Mesendoderm (in vitro differentiated cells): ENCODE data around the gene CCBE1.

ENCODE experiments used
- DNase-seq: peaks from one replicate; pipeline ENCODE4 v3.0.0; 2013
- H2AK5ac ChIP-seq: 2 replicates; pipeline ENCODE4 v1.6.1; 2013; ENCODE audit warnings: low read length, inconsistent platforms
- H2BK120ac ChIP-seq: 2 replicates; pipeline ENCODE4 v1.6.1; 2013; ENCODE audit warnings: low read depth, mild to moderate bottlenecking, low read length, moderate library complexity, mixed read lengths
- H2BK15ac ChIP-seq: replicated peaks from 2 replicates; pipeline ENCODE4 v1.6.1; 2013; ENCODE audit warnings: low read depth, mild to moderate bottlenecking, moderate library complexity
- H2BK5ac ChIP-seq: 2 replicates; pipeline ENCODE4 v1.6.1; 2013; ENCODE audit warnings: low read length, inconsistent platforms
- H3K18ac ChIP-seq: 2 replicates; pipeline ENCODE4 v1.6.1; 2013; ENCODE audit warnings: mild to moderate bottlenecking, low read length, mixed read lengths
- H3K23ac ChIP-seq: one replicate; pipeline ENCODE4 v1.6.1; 2013; ENCODE audit warnings: low read length
- H3K27ac ChIP-seq: 2 replicates; pipeline ENCODE4 v1.5.1; 2013; ENCODE audit warnings: low read depth, mild to moderate bottlenecking, inconsistent platforms, low read length, moderate library complexity
- H3K27me3 ChIP-seq: 2 replicates; pipeline ENCODE4 v1.6.1; 2013; ENCODE audit warnings: low read length, control low read depth, mild to moderate bottlenecking, inconsistent platforms; ENCODE audit not compliant: insufficient read depth, poor library complexity
- H3K36me3 ChIP-seq: 2 replicates; pipeline ENCODE4 v1.6.1; 2013; ENCODE audit warnings: low read length, inconsistent platforms; ENCODE audit not compliant: control insufficient read depth, insufficient read depth
- H3K4ac ChIP-seq: one replicate; pipeline ENCODE4 v1.6.1; 2013; ENCODE audit warnings: low read depth, mild to moderate bottlenecking, low read length, moderate library complexity
- H3K4me1 ChIP-seq: 2 replicates; pipeline ENCODE4 v1.6.1; 2013; ENCODE audit warnings: low read depth, low read length, inconsistent platforms; ENCODE audit not compliant: control insufficient read depth
- H3K4me2 ChIP-seq: 2 replicates; pipeline ENCODE4 v1.6.1; 2013; ENCODE audit warnings: low read length
- H3K4me3 ChIP-seq: 2 replicates; pipeline ENCODE4 v1.5.1; 2013; ENCODE audit warnings: mild to moderate bottlenecking, low read length
- H3K56ac ChIP-seq: one replicate; pipeline ENCODE4 v1.6.1; 2013; ENCODE audit warnings: low read length
- H3K79me1 ChIP-seq: 2 replicates; pipeline ENCODE4 v1.6.1; 2013; ENCODE audit warnings: low read length, inconsistent platforms
- H3K79me2 ChIP-seq: 2 replicates; pipeline ENCODE4 v1.6.1; 2013; ENCODE audit warnings: mild to moderate bottlenecking, low read length; ENCODE audit not compliant: control insufficient read depth, insufficient read depth
- H3K9ac ChIP-seq: 2 replicates; pipeline ENCODE4 v1.6.1; 2013; ENCODE audit warnings: low read length, inconsistent platforms
- H4K5ac ChIP-seq: one replicate; pipeline ENCODE4 v1.6.1; 2013; ENCODE audit warnings: low read length
- H4K8ac ChIP-seq: one replicate; pipeline ENCODE4 v1.6.1; 2013; ENCODE audit warnings: low read depth, mild to moderate bottlenecking, control low read depth, low read length, moderate library complexity
- WGBS: extraction: QIAGEN DNeasy Blood & Tissue Kit; methylation state at CpG from one replicate; pipeline ENCODE4 v1.1.7; 2013; ENCODE audit warnings: low lambda C conversion rate, missing lambda C conversion rate; ENCODE audit not compliant: insufficient coverage; ENCODE audit errors: extremely low coverage; 5-methylcytosine and 5-hydroxymethylcytosine counted together

The CCBE1 gene

GRCh38 chr18:59628995-59629394, 68.2 kb downstream of the CCBE1 start:
- Histone ChIP-seq H2AK5ac (no peak overlapping the region), H4K5ac (no peak overlapping the region), H3K79me2 (no peaks in the 10 kb centered on the region), H3K4ac (no peak overlapping the region), H3K4me3 (no peak overlapping the region), H2BK5ac (no peak overlapping the region), H4K8ac (no peak overlapping the region), H3K79me1 (no peaks in the 10 kb centered on the region), H3K36me3 (no peaks in the 10 kb centered on the region), H2BK120ac (no peak overlapping the region), H3K56ac (no peak overlapping the region), H3K4me1 (no peaks in the 10 kb centered on the region), H3K18ac (no peak overlapping the region), H2BK15ac (no peak overlapping the region), H3K27me3 (no peaks in the 10 kb centered on the region), H3K23ac (no peak overlapping the region), H3K9ac (no peak overlapping the region), H3K27ac (no peak overlapping the region), H3K4me2 (no peak overlapping the region)
- WGBS = no CpG with 5 or more reads among the region's 1 CpG
- no peak for DNase-seq

- Histone ChIP-seq H3K18ac (no peak overlapping the region), H3K4me2 (no peak overlapping the region), H4K5ac (no peak overlapping the region), H3K9ac (no peak overlapping the region), H3K79me1 (no peaks in the 10 kb centered on the region), H3K79me2 (no peaks in the 10 kb centered on the region), H2BK15ac (no peak overlapping the region), H2BK120ac (no peak overlapping the region), H4K8ac (no peak overlapping the region), H3K56ac (no peak overlapping the region), H2AK5ac (no peak overlapping the region), H3K4ac (no peak overlapping the region), H3K27me3 (no peaks in the 10 kb centered on the region), H2BK5ac (no peak overlapping the region), H3K36me3 (no peaks in the 10 kb centered on the region), H3K23ac (no peak overlapping the region), H3K27ac (no peak overlapping the region), H3K4me1 (no peaks in the 10 kb centered on the region), H3K4me3 (no peak overlapping the region)
- WGBS = no CpG with 5 or more reads among the region's 5 CpGs
- DNase-seq = no peak
Measured at GRCh38 chr18:59627414-59627813, 69.8 kb downstream of the CCBE1 start.

GRCh38 chr18:59624369-59624765, 72.9 kb downstream of the CCBE1 start:
- Histone ChIP-seq H3K56ac (no peak overlapping the region), H3K27me3 (no peaks in the 10 kb centered on the region), H3K36me3 (no peaks in the 10 kb centered on the region), H3K4ac (no peak overlapping the region), H3K23ac (no peak overlapping the region), H4K8ac (no peak overlapping the region), H2AK5ac (no peak overlapping the region), H3K4me1 (no peaks in the 10 kb centered on the region), H3K9ac (no peak overlapping the region), H3K4me3 (no peak overlapping the region), H4K5ac (no peak overlapping the region), H3K18ac (no peak overlapping the region), H2BK5ac (no peak overlapping the region), H2BK15ac (no peak overlapping the region), H3K79me2 (no peaks in the 10 kb centered on the region), H2BK120ac (no peak overlapping the region), H3K4me2 (no peak overlapping the region), H3K79me1 (no peaks in the 10 kb centered on the region), H3K27ac (no peak overlapping the region)
- no peak for DNase-seq
- WGBS = no CpG with 5 or more reads among the region's 2 CpGs

GRCh38 chr18:59623456-59624368, 73.5 kb downstream of the CCBE1 start:
- H4K8ac ChIP-seq = no peak overlapping the region
- DNase-seq = no peak
- H3K23ac ChIP-seq = no peak overlapping the region
- H3K79me2 ChIP-seq = no peaks in the 10 kb centered on the region
- H2BK120ac ChIP-seq = no peak overlapping the region
- H3K4ac ChIP-seq = no peak overlapping the region
- no peaks in the 10 kb centered on the region for H3K4me1 ChIP-seq
- H3K4me3 ChIP-seq = no peak overlapping the region
- no peak overlapping the region for H4K5ac ChIP-seq
- H2BK15ac ChIP-seq = no peak overlapping the region
- no peak overlapping the region for H2AK5ac ChIP-seq
- WGBS = no CpG with 5 or more reads among the region's 10 CpGs
- no peak overlapping the region for H3K18ac ChIP-seq
- no peaks in the 10 kb centered on the region for H3K36me3 ChIP-seq
- no peak overlapping the region for H3K9ac ChIP-seq
- H3K56ac ChIP-seq = no peak overlapping the region
- H2BK5ac ChIP-seq = no peak overlapping the region
- no peaks in the 10 kb centered on the region for H3K79me1 ChIP-seq
- no peak overlapping the region for H3K27ac ChIP-seq
- no peak overlapping the region for H3K4me2 ChIP-seq
- H3K27me3 ChIP-seq = no peaks in the 10 kb centered on the region

GRCh38 chr18:59621027-59621426, 76.2 kb downstream of the CCBE1 start:
- no peaks in the 10 kb centered on the region for H3K79me1 ChIP-seq
- no peak overlapping the region for H3K27ac ChIP-seq
- H2BK5ac ChIP-seq = no peak overlapping the region
- peak overlapping the region; percentile 17 for H3K4ac ChIP-seq
- H2AK5ac ChIP-seq = no peak overlapping the region
- H3K9ac ChIP-seq = no peak overlapping the region
- H3K23ac ChIP-seq = no peak overlapping the region
- H3K4me1 ChIP-seq = no peaks in the 10 kb centered on the region
- DNase-seq = no peak
- H3K36me3 ChIP-seq = no peaks in the 10 kb centered on the region
- H2BK120ac ChIP-seq = no peak overlapping the region
- H4K5ac ChIP-seq = no peak overlapping the region
- H3K4me2 ChIP-seq = no peak overlapping the region
- H3K79me2 ChIP-seq = no peaks in the 10 kb centered on the region
- no peak overlapping the region for H3K56ac ChIP-seq
- H3K27me3 ChIP-seq = no peaks in the 10 kb centered on the region
- H3K4me3 ChIP-seq = no peak overlapping the region
- no peak overlapping the region for H2BK15ac ChIP-seq
- H4K8ac ChIP-seq = no peak overlapping the region
- no peak overlapping the region for H3K18ac ChIP-seq

- WGBS = no CpG with 5 or more reads among the region's 1 CpG
- Histone ChIP-seq H2AK5ac (no peak overlapping the region), H3K4me3 (no peak overlapping the region), H4K8ac (no peak overlapping the region), H3K79me1 (no peaks in the 10 kb centered on the region), H3K4me1 (no peaks in the 10 kb centered on the region), H4K5ac (no peak overlapping the region), H2BK15ac (no peak overlapping the region), H3K27me3 (no peaks in the 10 kb centered on the region), H3K4ac (no peak overlapping the region), H3K56ac (no peak overlapping the region), H3K36me3 (no peaks in the 10 kb centered on the region), H3K79me2 (no peaks in the 10 kb centered on the region), H2BK5ac (no peak overlapping the region), H3K9ac (no peak overlapping the region), H3K23ac (no peak overlapping the region), H2BK120ac (no peak overlapping the region), H3K18ac (no peak overlapping the region), H3K4me2 (no peak overlapping the region), H3K27ac (no peak overlapping the region)
- no peak for DNase-seq
Measured at GRCh38 chr18:59620381-59620780, 76.8 kb downstream of the CCBE1 start.
